SK-N-SH (cell line): ENCODE results near the gene PEX3. TPM values are rescaled to one million over a fixed set of nuclear protein-coding genes. Genes with fewer than 3 reads are reported as not detected.
A peak's percentile ranks its signal among the peaks of the same experiment; 100 is the strongest.

ENCODE experiments used
- CTCF ChIA-PET: fragments of 300-600, 350-600 bp; formaldehyde crosslinking; extraction: SDS; loops from one replicate; lab custom pipeline; 2021; lab: Yijun Ruan, JAX
- POLR2A ChIA-PET: fragments of 350-600 bp; sonication (Branson Sonifier 250); formaldehyde crosslinking; extraction: SDS; loops from one replicate; lab custom pipeline; 2020; ENCODE audit warnings: antibody characterized with exemption, inconsistent platforms; lab: Yijun Ruan, JAX
- DNase-seq: peaks from one replicate; pipeline ENCODE4 v3.0.0; 2012
- H2AFZ ChIP-seq: fragments of 200-600 bp; sonication (generic); 2 replicates; pipeline ENCODE4 v1.8.1; 2016; ENCODE audit warnings: antibody characterized with exemption, mild to moderate bottlenecking, low read depth
- H3F3A ChIP-seq: fragments of 200-600 bp; sonication (generic); replicated peaks from 2 replicates; pipeline ENCODE3; 2016; ENCODE audit warnings: antibody characterized with exemption, mild to moderate bottlenecking; ENCODE audit not compliant: insufficient read depth
- H3K27ac ChIP-seq, 2 experiments: fragments of 200-500 bp in 1 of 2; fragments of 200-600 bp in 1 of 2; sonication (Bioruptor generic) in 1 of 2; sonication (generic), shearing (Covaris generic) in 1 of 2; 2 replicates each; pipeline versions ENCODE4 v1.5.1 to v1.6.1; 2014 to 2016; ENCODE audit warnings: low read depth in 2 of 2, inconsistent platforms in 1 of 2, low read length in 1 of 2, mild to moderate bottlenecking in 1 of 2, mixed read lengths in 1 of 2
- H3K27me3 ChIP-seq: fragments of 200-600 bp; sonication (generic), shearing (Covaris generic); 2 replicates; pipeline ENCODE4 v1.6.1; 2016; ENCODE audit warnings: mixed run types; ENCODE audit not compliant: insufficient read depth
- H3K36me3 ChIP-seq, 2 experiments: fragments of 200-500 bp in 1 of 2; fragments of 200-600 bp in 1 of 2; sonication (Bioruptor generic) in 1 of 2; sonication (generic) in 1 of 2; replicated peaks in 1 of 2; 2 replicates each; pipeline versions ENCODE3 to v1.5.1; 2014 to 2016; ENCODE audit warnings: low read length in 1 of 2, mild to moderate bottlenecking in 1 of 2; ENCODE audit not compliant: insufficient read depth in 2 of 2, control insufficient read depth in 1 of 2
- H3K4me1 ChIP-seq, 2 experiments: fragments of 200-500 bp in 1 of 2; fragments of 200-600 bp in 1 of 2; sonication (Bioruptor generic) in 1 of 2; sonication (generic), shearing (Covaris generic) in 1 of 2; 2 replicates each; pipeline versions ENCODE4 v1.5.1 to v1.6.1; 2014 to 2016; ENCODE audit warnings: low read depth in 1 of 2, low read length in 1 of 2, mixed run types in 1 of 2; ENCODE audit not compliant: insufficient read depth in 2 of 2, control insufficient read depth in 1 of 2
- H3K4me2 ChIP-seq: fragments of 200-600 bp; sonication (generic), shearing (Covaris generic); 2 replicates; pipeline ENCODE4 v1.6.1; 2017; ENCODE audit warnings: mixed run types
- H3K4me3 ChIP-seq, 2 experiments: fragments of 200-500 bp in 1 of 2; fragments of 200-600 bp in 1 of 2; sonication (Bioruptor generic) in 1 of 2; sonication (generic), shearing (Covaris generic) in 1 of 2; 2 replicates each; pipeline versions ENCODE4 v1.5.1 to v1.8.1; 2014 to 2016; ENCODE audit warnings: low read depth in 2 of 2, inconsistent platforms in 1 of 2, low read length in 1 of 2, mild to moderate bottlenecking in 1 of 2, mixed read lengths in 1 of 2, moderate library complexity in 1 of 2
- H3K79me2 ChIP-seq: fragments of 200-600 bp; sonication (generic); 2 replicates; pipeline ENCODE4 v1.8.1; 2017; ENCODE audit warnings: mild to moderate bottlenecking; ENCODE audit not compliant: insufficient read depth
- H3K9ac ChIP-seq: fragments of 200-600 bp; sonication (generic); 2 replicates; pipeline ENCODE4 v1.6.1; 2017; ENCODE audit warnings: mixed run types
- H3K9me2 ChIP-seq: fragments of 200-600 bp; sonication (generic); 2 replicates; pipeline ENCODE4 v1.6.1; 2017; ENCODE audit warnings: mixed run types
- H3K9me3 ChIP-seq: fragments of 200-600 bp; sonication (generic); 2 replicates; pipeline ENCODE4 v1.6.1; 2017; ENCODE audit warnings: mixed run types, mild to moderate bottlenecking, moderate library complexity
- H4K20me1 ChIP-seq: fragments of 200-600 bp; sonication (generic); 2 replicates; pipeline ENCODE4 v1.6.1; 2017; ENCODE audit warnings: mild to moderate bottlenecking, mixed run types; ENCODE audit not compliant: insufficient read depth
- CHD2 ChIP-seq: fragments of 150-350 bp; IDR thresholded peaks from 2 replicates; pipeline ENCODE4 v1.6.1; 2018; ENCODE audit warnings: low read length; ENCODE audit not compliant: partially characterized antibody
- EP300 ChIP-seq, 2 experiments: IDR thresholded peaks; 2 replicates each; pipeline versions ENCODE4 v1.4.0 to v1.6.1; 2012; ENCODE audit warnings: borderline replicate concordance in 1 of 2, low read depth in 1 of 2, low read length in 1 of 2
- FOSL2 ChIP-seq: IDR thresholded peaks from 2 replicates; pipeline ENCODE4 v1.4.0; 2012; ENCODE audit warnings: low read depth, mild to moderate bottlenecking, moderate library complexity, borderline replicate concordance
- FOXM1 ChIP-seq: IDR thresholded peaks from 2 replicates; pipeline ENCODE4 v1.4.0; 2012; ENCODE audit warnings: low read depth, mild to moderate bottlenecking
- GATA2 ChIP-seq: sonication (generic); formaldehyde crosslinking; IDR thresholded peaks from 2 replicates; pipeline ENCODE4 v1.5.0; 2020; ENCODE audit warnings: mild to moderate bottlenecking, missing genetic modification reagents
- IRF3 ChIP-seq: fragments of 150-350 bp; IDR thresholded peaks from 2 replicates; pipeline ENCODE4 v1.6.1; 2016; ENCODE audit warnings: mild to moderate bottlenecking, low read depth, low read length
- MAX ChIP-seq: IDR thresholded peaks from 2 replicates; pipeline ENCODE4 v1.4.0; 2012; ENCODE audit warnings: low read depth
- NFIC ChIP-seq: IDR thresholded peaks from 2 replicates; pipeline ENCODE4 v1.4.0; 2012; ENCODE audit warnings: borderline replicate concordance
- PBX3 ChIP-seq: IDR thresholded peaks from 2 replicates; pipeline ENCODE4; 2012
- RCOR1 ChIP-seq: fragments of 150-350 bp; IDR thresholded peaks from 2 replicates; pipeline ENCODE4 v1.6.1; 2017; ENCODE audit warnings: antibody characterized with exemption, low read length
- REST ChIP-seq: IDR thresholded peaks from 2 replicates; pipeline ENCODE4 v1.6.1; 2012; ENCODE audit warnings: mild to moderate bottlenecking, low read depth, low read length, moderate library complexity
- RFX5 ChIP-seq: IDR thresholded peaks from 2 replicates; pipeline ENCODE4 v1.6.1; 2012; ENCODE audit warnings: mild to moderate bottlenecking, improper control_type of control experiment, low read length
- SMC3 ChIP-seq: IDR thresholded peaks from 2 replicates; pipeline ENCODE4 v1.6.1; 2012; ENCODE audit warnings: low read depth, low read length, improper control_type of control experiment
- TAF1 ChIP-seq: IDR thresholded peaks from 2 replicates; pipeline ENCODE4 v1.6.1; 2012; ENCODE audit warnings: low read depth, mild to moderate bottlenecking, low read length, moderate library complexity, borderline replicate concordance
- TCF12 ChIP-seq: IDR thresholded peaks from 2 replicates; pipeline ENCODE4 v1.4.0; 2012
- TEAD4 ChIP-seq: IDR thresholded peaks from 2 replicates; pipeline ENCODE4 v1.4.0; 2012; ENCODE audit warnings: mild to moderate bottlenecking, borderline replicate concordance; ENCODE audit not compliant: insufficient read depth
- USF1 ChIP-seq: IDR thresholded peaks from 2 replicates; pipeline ENCODE4 v1.4.0; 2012; ENCODE audit warnings: low read depth, borderline replicate concordance
- YY1 ChIP-seq: IDR thresholded peaks from 2 replicates; pipeline ENCODE4 v1.4.0; 2012; ENCODE audit warnings: low read depth, mild to moderate bottlenecking
- WGBS: methylation state at CpG from one replicate; pipeline ENCODE4 v1.1.6; 2017; ENCODE audit warnings: low lambda C conversion rate; 5-methylcytosine and 5-hydroxymethylcytosine counted together
- polyA plus RNA-seq, 3 experiments: library from polyadenylated mRNA; depleted of rRNA; stranded (reverse); fragments of >200 nt; gene quantifications; 2 replicates each; pipeline ENCODE4 v1.2.3, GENCODE V29; 2012

Gene PEX3
- polyA plus RNA-seq, 1 of the 3 experiments (the other 2 are of a cell fraction): 14.1 TPM

GRCh38 chr6:143531720-143532499 is 81.3 kb downstream of the PEX3 start:
- no peaks in the 10 kb centered on the region for H3K36me3 ChIP-seq
- no peak overlapping the region for H3K27ac ChIP-seq
- no peaks in the 10 kb centered on the region; a peak in 1 of 4 replicates for H3K4me1 ChIP-seq
- no peaks in the 10 kb centered on the region for H3K27me3 ChIP-seq
- H3K4me3 ChIP-seq: no peak overlapping the region
- peaks cover 8% of the 10 kb centered on the region for H3F3A ChIP-seq
- H3K4me2 ChIP-seq: no peak overlapping the region
- POLR2A ChIA-PET: no interaction called here
- H2AFZ ChIP-seq: no peak overlapping the region
- 69% methylated on average over 5 of the region's 5 CpGs for WGBS
- no peaks in the 10 kb centered on the region for H3K79me2 ChIP-seq
- no peak for TF ChIP-seq TEAD4
- TF ChIP-seq REST: no peak
- peak; percentile 50 for TF ChIP-seq TCF12
- no peak for TF ChIP-seq FOSL2
- peak; percentile 36; the same call in 1 of the 2 replicates for TF ChIP-seq PBX3
- TF ChIP-seq USF1: no peak
- no peak for TF ChIP-seq GATA2 (CRISPR knock-in tag)
- no peak for DNase-seq
- CTCF ChIA-PET: no interaction called here
- H3K9me2 ChIP-seq: no peaks in the 10 kb centered on the region
- H3K9me3 ChIP-seq: no peaks in the 10 kb centered on the region
- no peak overlapping the region for H3K9ac ChIP-seq
- H4K20me1 ChIP-seq: no peaks in the 10 kb centered on the region

- no peak overlapping the region for H2AFZ ChIP-seq
- ChIA-PET POLR2A (no interaction called here), CTCF (interaction anchor here (0.7 to 1.1 kb wide), 3 partner anchors 11 to 24 kb away, joined by 3 read pairs; partner anchors contain the start of gene FUCA2)
- DNase-seq: no peak
- no peaks in the 10 kb centered on the region for H3K9me2 ChIP-seq
- no peak overlapping the region for H3K4me2 ChIP-seq
- peaks cover 11% of the 10 kb centered on the region; the same call in 1 of the 2 replicates for H3K79me2 ChIP-seq
- no peak overlapping the region for H3K27ac ChIP-seq
- no peaks in the 10 kb centered on the region for H3K9me3 ChIP-seq
- peaks cover 4% of the 10 kb centered on the region for H3F3A ChIP-seq
- H4K20me1 ChIP-seq: no peaks in the 10 kb centered on the region
- no peaks in the 10 kb centered on the region for H3K36me3 ChIP-seq
- no peak overlapping the region for H3K4me3 ChIP-seq
- H3K27me3 ChIP-seq: no peaks in the 10 kb centered on the region
- TF ChIP-seq EP300 (IDR thresholded peaks at IDR 0.05; ENCODE audit: borderline replicate concordance in 1 of 2, low read depth in 1 of 2, low read length in 1 of 2) (no peak), PBX3 (no peak), RCOR1 (no peak), SMC3 (no peak), FOSL2 (no peak), NFIC (no peak), FOXM1 (no peak), MAX (no peak), CHD2 (no peak), GATA2 (CRISPR knock-in tag) (no peak), IRF3 (no peak), TAF1 (no peak), YY1 (no peak), TCF12 (no peak), RFX5 (no peak)
- H3K4me1 ChIP-seq: peaks cover 0 to 3% of the 10 kb centered on the region in 2 experiments; a peak in 1 of 4 replicates
- no peak overlapping the region for H3K9ac ChIP-seq
- WGBS: 86% methylated on average over 5 of the region's 5 CpGs
These were observed 84.6 kb downstream of the PEX3 start for GRCh38 chr6:143535189-143535614.
